Measurements from ENCODE around the gene RUVBL2.

DNA sequence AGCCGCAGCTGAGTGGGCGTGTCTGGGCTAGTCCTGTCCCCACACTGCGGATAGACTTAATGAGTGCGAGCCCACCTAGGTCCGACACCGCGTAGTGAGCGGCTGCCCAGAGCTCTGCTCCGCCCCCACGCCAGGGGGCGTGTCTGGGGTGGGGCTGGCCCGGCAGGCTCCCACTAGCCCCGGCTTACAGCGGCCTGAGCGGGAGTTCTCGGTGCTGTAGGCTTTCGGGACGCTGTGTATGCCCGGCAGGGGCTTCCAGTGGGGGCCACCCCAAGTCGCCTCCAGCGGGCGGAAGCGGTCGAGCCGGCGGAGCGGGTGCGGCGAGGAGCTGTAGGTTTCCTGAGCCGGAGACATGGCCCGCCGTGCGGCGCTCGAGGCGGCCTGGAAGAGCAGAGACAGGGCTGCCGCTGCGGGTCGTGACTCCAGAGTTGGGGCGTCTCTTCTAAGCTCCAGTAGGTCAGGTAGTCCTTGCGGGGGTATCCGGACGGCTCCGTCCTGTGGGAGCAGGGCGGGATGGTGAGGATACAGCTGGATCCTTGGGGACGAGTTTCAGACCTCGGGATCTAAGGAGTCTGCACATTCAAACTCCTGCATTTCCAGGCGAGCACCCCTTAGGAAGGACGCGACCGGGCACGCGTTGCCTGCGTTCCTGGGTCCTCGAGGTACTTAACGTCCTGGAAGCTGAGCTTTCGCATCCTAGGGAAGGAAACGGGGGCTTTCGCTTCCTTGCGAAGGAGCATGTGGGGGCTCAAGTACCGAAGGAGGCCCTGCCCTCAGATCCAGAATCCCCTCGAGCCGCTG, 62.6 kb downstream of the RUVBL2 start:
- peak in 1 of 3 donors; percentile 17 for TF ChIP-seq CTCF (IDR thresholded peaks at IDR 0.05)
- TF ChIP-seq EP300 (IDR thresholded peaks at IDR 0.05): no peak
